ENCODE data around the gene HTN3. TPM values are rescaled to one million over a fixed set of nuclear protein-coding genes. Genes with fewer than 3 reads are reported as not detected.
"Not testable (repeated sequence)": the region's sequence is repeated elsewhere in the genome, so short reads cannot be mapped to it uniquely, and the experiment has no call there.

HTN3 gene
- total and polyA plus RNA-seq, 7 experiments from 2014 or later: not detected

- ATAC-seq; H3K4me3 Mint-ChIP-seq; H3K4me1 ChIP-seq (ENCODE audit: control insufficient read depth in 2 of 2, insufficient read depth in 2 of 2, low read length in 2 of 2); H3K27me3 ChIP-seq (ENCODE audit: control insufficient read depth in 2 of 2, insufficient read depth in 2 of 2, low read length in 2 of 2); H3K4me3 ChIP-seq (ENCODE audit: low read length); CTCF ChIA-PET; H3K27ac ChIP-seq (ENCODE audit: low read depth, low read length); H3K4me1 Mint-ChIP-seq; DNase-seq; intact Hi-C loops (cut with micrococcal nuclease); H3K36me3 Mint-ChIP-seq; H3K27me3 Mint-ChIP-seq; H3K36me3 ChIP-seq (ENCODE audit: control insufficient read depth in 2 of 3, insufficient read depth in 3 of 3, low read length in 3 of 3); H3K9me3 ChIP-seq (ENCODE audit: control insufficient read depth in 2 of 3, low read length in 3 of 3); POLR2A ChIA-PET; H3K27ac Mint-ChIP-seq: not testable (repeated sequence)
- peaks cover 0 to 18% (median 8%) of the 10 kb centered on the region in 11 donors for H3K9me3 Mint-ChIP-seq
Measured at GRCh38 chr4:70039928-70040327, 11.7 kb downstream of the HTN3 start.

GRCh38 chr4:70041652-70042286, 13.5 kb downstream of the HTN3 start:
- no peaks in the 10 kb centered on the region for H3K4me1 Mint-ChIP-seq
- ATAC-seq: no peak
- H3K27me3 ChIP-seq (ENCODE audit: control insufficient read depth in 2 of 2, insufficient read depth in 2 of 2, low read length in 2 of 2): no peaks in the 10 kb centered on the region

GRCh38 chr4:70050138-70050537, 21.9 kb downstream of the HTN3 start, which contains the start of gene HTN1:
TSS of gene HTN1 (plus strand) at chr4:70050438. CDS start at chr4:70053077, 2,639 bp downstream.
- H3K4me1 Mint-ChIP-seq; H3K27ac Mint-ChIP-seq; H3K27me3 Mint-ChIP-seq; H3K4me1 ChIP-seq (ENCODE audit: control insufficient read depth in 2 of 2, insufficient read depth in 2 of 2, low read length in 2 of 2); CTCF ChIA-PET; H3K36me3 ChIP-seq (ENCODE audit: control insufficient read depth in 2 of 3, insufficient read depth in 3 of 3, low read length in 3 of 3); DNase-seq; intact Hi-C loops (cut with micrococcal nuclease); ATAC-seq; H3K4me3 Mint-ChIP-seq; H3K27ac ChIP-seq (ENCODE audit: low read depth, low read length); H3K9me3 ChIP-seq (ENCODE audit: control insufficient read depth in 2 of 3, low read length in 3 of 3); H3K36me3 Mint-ChIP-seq; H3K9me3 Mint-ChIP-seq; POLR2A ChIA-PET; H3K4me3 ChIP-seq (ENCODE audit: low read length); H3K27me3 ChIP-seq (ENCODE audit: control insufficient read depth in 2 of 2, insufficient read depth in 2 of 2, low read length in 2 of 2): not testable (repeated sequence)

More at GRCh38 chr4:70041652-70042286, 13.5 kb downstream of the HTN3 start:
- Mint-ChIP-seq H3K9me3 (peaks cover 0 to 18% (median 8%) of the 10 kb centered on the region in 11 donors), H3K27ac (no peak overlapping the region), H3K36me3 (peaks cover 0 to 4% (median 0%) of the 10 kb centered on the region in 5 donors), H3K27me3 (no peaks in the 10 kb centered on the region), H3K4me3 (no peak overlapping the region)
- Histone ChIP-seq H3K4me3 (ENCODE audit: low read length) (no peak overlapping the region), H3K9me3 (ENCODE audit: control insufficient read depth in 2 of 3, low read length in 3 of 3) (no peaks in the 10 kb centered on the region), H3K36me3 (ENCODE audit: control insufficient read depth in 2 of 3, insufficient read depth in 3 of 3, low read length in 3 of 3) (no peaks in the 10 kb centered on the region), H3K4me1 (ENCODE audit: control insufficient read depth in 2 of 2, insufficient read depth in 2 of 2, low read length in 2 of 2) (no peaks in the 10 kb centered on the region), H3K27ac (ENCODE audit: low read depth, low read length) (no peak overlapping the region)
- no peak for DNase-seq
- ChIA-PET POLR2A (no interaction called here), CTCF (no interaction called here)
- intact Hi-C loops (cut with micrococcal nuclease): no loop called here

GRCh38 chr4:70056534-70056933, 28.3 kb downstream of the HTN3 start:
- H3K27ac ChIP-seq (ENCODE audit: low read depth, low read length); POLR2A ChIA-PET; H3K9me3 Mint-ChIP-seq; ATAC-seq; intact Hi-C loops (cut with micrococcal nuclease); H3K4me3 ChIP-seq (ENCODE audit: low read length); DNase-seq; H3K4me1 ChIP-seq (ENCODE audit: control insufficient read depth in 2 of 2, insufficient read depth in 2 of 2, low read length in 2 of 2); H3K36me3 Mint-ChIP-seq; H3K4me3 Mint-ChIP-seq; H3K9me3 ChIP-seq (ENCODE audit: control insufficient read depth in 2 of 3, low read length in 3 of 3); H3K27me3 Mint-ChIP-seq; CTCF ChIA-PET; H3K27ac Mint-ChIP-seq; H3K4me1 Mint-ChIP-seq; H3K27me3 ChIP-seq (ENCODE audit: control insufficient read depth in 2 of 2, insufficient read depth in 2 of 2, low read length in 2 of 2); H3K36me3 ChIP-seq (ENCODE audit: control insufficient read depth in 2 of 3, insufficient read depth in 3 of 3, low read length in 3 of 3): not testable (repeated sequence)

GRCh38 chr4:70057651-70058050, 29.4 kb downstream of the HTN3 start:
- DNase-seq (no peak), ATAC-seq (no peak)
- H3K4me3 ChIP-seq (ENCODE audit: low read length): no peak overlapping the region
- no peaks in the 10 kb centered on the region for H3K36me3 Mint-ChIP-seq
- H3K4me1 ChIP-seq (ENCODE audit: control insufficient read depth in 2 of 2, insufficient read depth in 2 of 2, low read length in 2 of 2): no peaks in the 10 kb centered on the region
- peaks cover 0 to 7% (median 1%) of the 10 kb centered on the region in 11 donors for H3K9me3 Mint-ChIP-seq
- no peak overlapping the region for H3K27ac ChIP-seq (ENCODE audit: low read depth, low read length)
- H3K4me1 Mint-ChIP-seq: no peaks in the 10 kb centered on the region
- ChIA-PET CTCF (no interaction called here), POLR2A (no interaction called here)
- no peak overlapping the region for H3K27ac Mint-ChIP-seq
- H3K36me3 ChIP-seq (ENCODE audit: control insufficient read depth in 2 of 3, insufficient read depth in 3 of 3, low read length in 3 of 3): no peaks in the 10 kb centered on the region
- H3K27me3 Mint-ChIP-seq: no peaks in the 10 kb centered on the region
- intact Hi-C loops (cut with micrococcal nuclease): no loop called here
- H3K9me3 ChIP-seq (ENCODE audit: control insufficient read depth in 2 of 3, low read length in 3 of 3): peaks cover 0 to 4% (median 0%) of the 10 kb centered on the region in 3 experiments
- no peaks in the 10 kb centered on the region for H3K27me3 ChIP-seq (ENCODE audit: control insufficient read depth in 2 of 2, insufficient read depth in 2 of 2, low read length in 2 of 2)
- no peak overlapping the region for H3K4me3 Mint-ChIP-seq

- Histone ChIP-seq H3K27ac (ENCODE audit: low read depth, low read length) (no peak overlapping the region), H3K27me3 (ENCODE audit: control insufficient read depth in 2 of 2, insufficient read depth in 2 of 2, low read length in 2 of 2) (no peaks in the 10 kb centered on the region), H3K4me1 (ENCODE audit: control insufficient read depth in 2 of 2, insufficient read depth in 2 of 2, low read length in 2 of 2) (no peaks in the 10 kb centered on the region), H3K36me3 (ENCODE audit: control insufficient read depth in 2 of 3, insufficient read depth in 3 of 3, low read length in 3 of 3) (no peaks in the 10 kb centered on the region), H3K9me3 (ENCODE audit: control insufficient read depth in 2 of 3, low read length in 3 of 3) (peaks cover 0 to 4% (median 0%) of the 10 kb centered on the region in 3 experiments), H3K4me3 (ENCODE audit: low read length) (no peak overlapping the region)
- no peak overlapping the region for H3K27ac Mint-ChIP-seq
- ATAC-seq: no peak
- POLR2A ChIA-PET: no interaction called here
- H3K36me3 Mint-ChIP-seq: no peaks in the 10 kb centered on the region
- intact Hi-C loops (cut with micrococcal nuclease): no loop called here
- H3K27me3 Mint-ChIP-seq: no peaks in the 10 kb centered on the region
- H3K9me3 Mint-ChIP-seq: peaks cover 0 to 10% (median 1%) of the 10 kb centered on the region in 11 donors
- H3K4me3 Mint-ChIP-seq: no peak overlapping the region
- no peak for DNase-seq
- H3K4me1 Mint-ChIP-seq: no peaks in the 10 kb centered on the region
- CTCF ChIA-PET: no interaction called here
Measured at GRCh38 chr4:70059149-70059548, 30.9 kb downstream of the HTN3 start.

- ChIA-PET POLR2A (no interaction called here), CTCF (no interaction called here)
- H3K4me1 Mint-ChIP-seq: no peaks in the 10 kb centered on the region
- H3K36me3 Mint-ChIP-seq: no peaks in the 10 kb centered on the region
- Histone ChIP-seq H3K27ac (ENCODE audit: low read depth, low read length) (no peak overlapping the region), H3K36me3 (ENCODE audit: control insufficient read depth in 2 of 3, insufficient read depth in 3 of 3, low read length in 3 of 3) (no peaks in the 10 kb centered on the region), H3K9me3 (ENCODE audit: control insufficient read depth in 2 of 3, low read length in 3 of 3) (no peaks in the 10 kb centered on the region), H3K4me1 (ENCODE audit: control insufficient read depth in 2 of 2, insufficient read depth in 2 of 2, low read length in 2 of 2) (no peaks in the 10 kb centered on the region), H3K4me3 (ENCODE audit: low read length) (no peak overlapping the region), H3K27me3 (ENCODE audit: control insufficient read depth in 2 of 2, insufficient read depth in 2 of 2, low read length in 2 of 2) (no peaks in the 10 kb centered on the region)
- ATAC-seq (no peak), DNase-seq (no peak)
- H3K4me3 Mint-ChIP-seq: no peak overlapping the region
- intact Hi-C loops (cut with micrococcal nuclease): no loop called here
- H3K9me3 Mint-ChIP-seq: peaks cover 0 to 5% (median 0%) of the 10 kb centered on the region in 11 donors
- no peak overlapping the region for H3K27ac Mint-ChIP-seq
- H3K27me3 Mint-ChIP-seq: no peaks in the 10 kb centered on the region
Measured at GRCh38 chr4:70062000-70062399, 33.7 kb downstream of the HTN3 start.
